Osteoblast (primary cell): ENCODE data around the gene HDAC9. TPM values are rescaled to one million over a fixed set of nuclear protein-coding genes. Genes with fewer than 3 reads are reported as not detected.

Experiments
- DNase-seq: peaks from one replicate; pipeline ENCODE4 v3.0.0; 2011; ENCODE audit warnings: low spot score, mixed read lengths; ENCODE audit not compliant: insufficient read length; ENCODE audit errors: missing footprints
- H2AFZ ChIP-seq: 2 replicates; pipeline ENCODE4 v1.6.0; 2011; ENCODE audit warnings: mild to moderate bottlenecking, low read length
- H3K27ac ChIP-seq: 2 replicates; pipeline ENCODE4 v1.5.1; 2011; ENCODE audit warnings: mild to moderate bottlenecking, low read depth, low read length, moderate library complexity
- H3K27me3 ChIP-seq: 2 replicates; pipeline ENCODE4 v1.6.0; 2012; ENCODE audit warnings: mild to moderate bottlenecking, control low read depth, inconsistent platforms, low read length, moderate library complexity; ENCODE audit not compliant: insufficient read depth
- H3K36me3 ChIP-seq: 2 replicates; pipeline ENCODE4 v1.5.1; 2011; ENCODE audit warnings: mild to moderate bottlenecking, low read length, control low read depth, moderate library complexity; ENCODE audit not compliant: insufficient read depth
- H3K4me1 ChIP-seq: 2 replicates; pipeline ENCODE4 v1.5.1; 2011; ENCODE audit warnings: mild to moderate bottlenecking, low read length, control low read depth, moderate library complexity; ENCODE audit not compliant: insufficient read depth
- H3K4me2 ChIP-seq: 2 replicates; pipeline ENCODE4 v1.6.0; 2011; ENCODE audit warnings: mild to moderate bottlenecking, low read length; ENCODE audit not compliant: insufficient read depth
- H3K4me3 ChIP-seq: fragments of 200-600 bp; sonication (generic); 3 replicates; pipeline ENCODE4 v1.5.1; 2012; ENCODE audit warnings: mild to moderate bottlenecking, low read length, inconsistent platforms; ENCODE audit not compliant: insufficient read depth
- H3K79me2 ChIP-seq: 2 replicates; pipeline ENCODE4 v1.6.0; 2012; ENCODE audit warnings: mild to moderate bottlenecking, low read length, control low read depth, inconsistent platforms; ENCODE audit not compliant: insufficient read depth
- H3K9me3 ChIP-seq: 2 replicates; pipeline ENCODE4 v1.5.1; 2011; ENCODE audit warnings: low read depth, low read length, control low read depth
- H4K20me1 ChIP-seq: 2 replicates; pipeline ENCODE4 v1.6.0; 2012; ENCODE audit warnings: mild to moderate bottlenecking, low read length, control low read depth; ENCODE audit not compliant: insufficient read depth
- total RNA-seq: library from RNA; depleted of rRNA; stranded (reverse); fragments of >200 nt; gene quantifications from 2 replicates; pipeline ENCODE4 v1.2.3, GENCODE V29; 2012
- TF ChIP-seq, protein P1 (sequence below): IDR thresholded peaks from 2 replicates; pipeline ENCODE4 v1.5.1; 2011; ENCODE audit warnings: mild to moderate bottlenecking, low read depth, low read length, moderate library complexity; ENCODE audit errors: extremely low read depth

Gene HDAC9
- total RNA-seq, 1 donor: 21.7 TPM

DNA sequence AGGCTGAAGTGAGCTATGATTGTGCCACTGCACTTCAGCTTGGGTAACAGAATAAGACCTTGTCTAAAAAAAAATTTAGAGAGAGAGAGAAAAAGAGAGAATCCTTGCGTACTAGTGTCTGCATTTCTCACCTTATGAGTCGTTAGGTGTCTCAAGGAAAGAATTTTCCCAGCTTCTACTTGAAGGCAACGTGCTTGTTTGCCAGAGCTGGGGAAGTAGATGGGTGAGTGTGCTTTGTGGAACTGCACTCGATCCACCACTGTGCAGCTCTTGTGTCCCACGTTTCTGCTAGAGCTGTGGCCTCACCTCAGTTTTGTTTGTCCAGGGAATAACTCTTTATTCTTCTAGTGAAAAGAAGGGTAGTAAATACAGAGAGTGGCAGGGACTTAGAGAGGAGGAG is 38.9 kb downstream of the HDAC9 start:
- peaks cover 23% of the 10 kb centered on the region for H3K79me2 ChIP-seq

DNA sequence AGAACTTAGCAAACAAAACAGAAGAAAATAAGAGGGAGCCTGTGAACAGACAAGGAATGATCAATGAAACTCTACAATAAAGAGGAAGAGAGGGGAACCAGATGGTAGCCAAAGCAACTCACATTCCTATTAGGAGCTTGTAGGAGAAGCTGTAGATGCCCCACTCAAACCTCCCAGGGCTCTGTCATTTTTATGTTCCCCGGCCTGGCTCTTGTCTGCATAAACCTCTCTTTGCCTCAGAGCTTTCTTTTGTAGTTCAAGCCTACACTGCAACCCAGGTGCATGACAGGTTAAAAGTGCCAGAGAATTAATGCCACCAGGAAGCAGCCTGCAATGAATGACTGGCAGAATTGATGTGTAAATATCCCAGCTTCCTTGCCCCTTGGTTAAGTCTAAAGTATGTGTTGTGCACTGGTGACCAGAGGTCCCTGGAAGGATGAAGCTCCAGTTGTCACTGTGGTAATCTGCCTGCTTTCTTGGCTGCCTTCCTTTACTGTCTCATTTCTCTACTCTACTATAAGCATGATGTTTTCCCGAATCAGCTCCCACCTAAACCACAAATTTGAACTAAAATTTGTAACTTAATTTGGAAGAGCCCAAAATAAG is 40.4 kb downstream of the HDAC9 start:
- Histone ChIP-seq H3K36me3 (no peaks in the 10 kb centered on the region), H3K27me3 (no peaks in the 10 kb centered on the region), H3K4me1 (peaks cover 3% of the 10 kb centered on the region), H4K20me1 (no peaks in the 10 kb centered on the region), H3K9me3 (no peaks in the 10 kb centered on the region), H3K4me3 (no peak overlapping the region), H3K4me2 (no peak overlapping the region), H3K79me2 (peaks cover 25% of the 10 kb centered on the region), H3K27ac (no peak overlapping the region), H2AFZ (no peak overlapping the region)
- TF ChIP-seq, protein P1, sequence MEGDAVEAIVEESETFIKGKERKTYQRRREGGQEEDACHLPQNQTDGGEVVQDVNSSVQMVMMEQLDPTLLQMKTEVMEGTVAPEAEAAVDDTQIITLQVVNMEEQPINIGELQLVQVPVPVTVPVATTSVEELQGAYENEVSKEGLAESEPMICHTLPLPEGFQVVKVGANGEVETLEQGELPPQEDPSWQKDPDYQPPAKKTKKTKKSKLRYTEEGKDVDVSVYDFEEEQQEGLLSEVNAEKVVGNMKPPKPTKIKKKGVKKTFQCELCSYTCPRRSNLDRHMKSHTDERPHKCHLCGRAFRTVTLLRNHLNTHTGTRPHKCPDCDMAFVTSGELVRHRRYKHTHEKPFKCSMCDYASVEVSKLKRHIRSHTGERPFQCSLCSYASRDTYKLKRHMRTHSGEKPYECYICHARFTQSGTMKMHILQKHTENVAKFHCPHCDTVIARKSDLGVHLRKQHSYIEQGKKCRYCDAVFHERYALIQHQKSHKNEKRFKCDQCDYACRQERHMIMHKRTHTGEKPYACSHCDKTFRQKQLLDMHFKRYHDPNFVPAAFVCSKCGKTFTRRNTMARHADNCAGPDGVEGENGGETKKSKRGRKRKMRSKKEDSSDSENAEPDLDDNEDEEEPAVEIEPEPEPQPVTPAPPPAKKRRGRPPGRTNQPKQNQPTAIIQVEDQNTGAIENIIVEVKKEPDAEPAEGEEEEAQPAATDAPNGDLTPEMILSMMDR: no peak
- no peak for DNase-seq

More for the DNA sequence above, 38.9 kb downstream of the HDAC9 start:
- TF ChIP-seq, protein P1: no peak
- H3K27me3 ChIP-seq: no peaks in the 10 kb centered on the region
- no peak for DNase-seq
- no peak overlapping the region for H3K4me3 ChIP-seq
- no peak overlapping the region for H2AFZ ChIP-seq
- no peaks in the 10 kb centered on the region for H3K36me3 ChIP-seq
- no peaks in the 10 kb centered on the region for H3K9me3 ChIP-seq
- no peak overlapping the region for H3K4me2 ChIP-seq
- no peak overlapping the region for H3K27ac ChIP-seq
- no peaks in the 10 kb centered on the region for H4K20me1 ChIP-seq
- no peaks in the 10 kb centered on the region for H3K4me1 ChIP-seq

DNA sequence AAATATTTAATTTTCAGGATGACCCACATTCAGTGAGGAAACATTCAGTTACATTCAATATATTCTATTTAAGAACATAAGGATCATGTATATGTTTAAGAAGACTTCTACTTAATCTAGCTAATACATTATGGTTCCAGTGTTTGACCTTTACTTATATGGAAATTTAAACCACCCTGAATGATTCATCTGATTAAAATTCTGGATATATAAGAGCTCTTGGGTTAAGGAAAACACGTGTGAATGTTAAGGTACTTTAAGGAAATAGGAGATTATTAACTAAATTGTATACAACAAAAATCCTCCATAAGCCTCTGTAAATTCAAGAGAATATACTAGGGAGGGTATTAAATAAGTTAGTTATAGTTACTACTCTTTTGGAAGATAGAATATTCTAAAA is 40.9 kb downstream of the HDAC9 start:
- TF ChIP-seq, protein P1: no peak
- no peak overlapping the region for H3K27ac ChIP-seq
- H3K4me2 ChIP-seq: no peak overlapping the region
- no peaks in the 10 kb centered on the region for H3K36me3 ChIP-seq
- H4K20me1 ChIP-seq: no peaks in the 10 kb centered on the region
- no peak overlapping the region for H3K4me3 ChIP-seq
- DNase-seq: no peak
- no peak overlapping the region for H2AFZ ChIP-seq
- no peaks in the 10 kb centered on the region for H3K27me3 ChIP-seq
- H3K9me3 ChIP-seq: no peaks in the 10 kb centered on the region
- H3K79me2 ChIP-seq: peaks cover 25% of the 10 kb centered on the region
- peaks cover 8% of the 10 kb centered on the region for H3K4me1 ChIP-seq

DNA sequence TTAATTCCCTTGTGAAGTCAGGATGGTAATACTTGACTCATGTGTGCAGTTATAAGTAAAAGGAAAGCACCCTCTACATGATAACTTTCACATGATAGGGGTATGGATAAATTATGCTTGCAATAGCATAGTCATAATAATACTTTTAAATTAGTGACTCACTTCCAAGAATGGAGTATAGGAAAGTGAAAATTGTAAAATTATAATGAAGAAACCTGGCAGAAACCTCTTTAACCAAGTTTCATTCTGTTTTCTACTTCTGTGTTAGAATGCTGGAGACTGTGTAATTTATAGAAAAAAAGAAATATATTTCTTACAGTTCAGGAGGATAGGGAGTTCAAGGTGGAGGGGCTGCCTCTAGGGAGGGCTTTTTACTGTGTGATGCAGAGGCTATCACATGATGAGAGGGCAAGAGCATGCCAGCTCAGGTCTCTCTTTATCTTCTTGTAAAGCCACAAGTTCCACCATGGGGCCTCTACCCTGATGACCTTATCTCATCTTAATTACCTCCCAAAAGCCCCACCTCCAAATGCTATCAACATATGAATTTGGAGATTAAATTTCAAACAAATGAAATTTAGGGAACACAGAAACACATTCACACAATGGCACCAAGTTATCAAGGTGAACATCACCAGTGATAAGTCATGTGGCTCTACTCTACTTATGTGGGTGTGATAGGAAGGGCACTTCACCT is 43.2 kb downstream of the HDAC9 start:
- H3K4me3 ChIP-seq: no peak overlapping the region
- H3K79me2 ChIP-seq: peaks cover 25% of the 10 kb centered on the region
- H3K27ac ChIP-seq: no peak overlapping the region
- no peaks in the 10 kb centered on the region for H3K36me3 ChIP-seq
- TF ChIP-seq, protein P1: no peak
- H3K27me3 ChIP-seq: no peaks in the 10 kb centered on the region
- H3K4me1 ChIP-seq: peaks cover 16% of the 10 kb centered on the region
- DNase-seq: no peak
- H3K4me2 ChIP-seq: no peak overlapping the region
- no peaks in the 10 kb centered on the region for H3K9me3 ChIP-seq
- no peaks in the 10 kb centered on the region for H4K20me1 ChIP-seq
- H2AFZ ChIP-seq: no peak overlapping the region
